ENCODE data around the gene ERF. TPM values are rescaled to one million over a fixed set of nuclear protein-coding genes. Genes with fewer than 3 reads are reported as not detected.

ERF gene
- total RNA-seq, 1 donor from 2014 or later = 43.1 TPM

DNA sequence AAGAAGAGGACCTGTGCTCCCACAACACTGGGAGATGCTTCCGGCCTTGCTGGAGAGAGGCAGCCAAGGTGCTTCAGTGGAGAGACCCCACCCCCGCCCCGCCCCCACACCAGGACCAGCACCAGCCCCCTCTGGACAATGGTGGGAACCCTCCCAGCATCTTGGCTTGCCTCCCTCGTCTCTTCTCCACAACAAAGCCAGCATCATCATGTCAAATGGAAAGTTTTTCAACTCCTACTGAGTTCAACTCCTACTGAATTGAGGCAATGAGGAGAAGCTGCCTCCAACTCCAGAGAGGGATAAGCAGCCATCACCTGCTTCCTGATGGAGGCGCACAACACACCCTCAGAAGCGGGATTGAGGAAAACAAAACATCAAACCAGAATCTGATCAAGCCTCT, 50.3 kb downstream of the ERF start:
- no peak for DNase-seq (ENCODE audit: low spot score)
- peaks cover 19% of the 10 kb centered on the region for H3K79me2 ChIP-seq (ENCODE audit: low read depth)
- peaks cover 51% of the 10 kb centered on the region for H3K36me3 Mint-ChIP-seq
- peaks cover 6% of the 10 kb centered on the region for H3K27me3 Mint-ChIP-seq (ENCODE audit: insufficient read depth, low read depth)
- H3K4me3 Mint-ChIP-seq = no peak overlapping the region
- no peak overlapping the region for H3K27ac ChIP-seq
- H3K4me1 ChIP-seq = no peaks in the 10 kb centered on the region
- TF ChIP-seq EZH2phosphoT487 (IDR thresholded peaks at IDR 0.05) = no peak
- no peaks in the 10 kb centered on the region for H3F3A ChIP-seq (ENCODE audit: low read depth)
- H3K9me3 ChIP-seq (ENCODE audit: low read depth) = no peaks in the 10 kb centered on the region
- H3K27me3 ChIP-seq = no peaks in the 10 kb centered on the region
- no peak overlapping the region for H3K4me3 ChIP-seq
- no peak overlapping the region for H2AFZ ChIP-seq (replicated peaks)
- peaks cover 3% of the 10 kb centered on the region for H3K4me1 Mint-ChIP-seq
- H3K9me3 Mint-ChIP-seq = no peaks in the 10 kb centered on the region
- no peak overlapping the region for H3K9ac ChIP-seq
- no peaks in the 10 kb centered on the region for H3K36me3 ChIP-seq
- H3K27ac Mint-ChIP-seq = no peak overlapping the region
- peaks cover 97% of the 10 kb centered on the region for H4K20me1 ChIP-seq (ENCODE audit: low read depth)
- H3K4me2 ChIP-seq = no peak overlapping the region

DNA sequence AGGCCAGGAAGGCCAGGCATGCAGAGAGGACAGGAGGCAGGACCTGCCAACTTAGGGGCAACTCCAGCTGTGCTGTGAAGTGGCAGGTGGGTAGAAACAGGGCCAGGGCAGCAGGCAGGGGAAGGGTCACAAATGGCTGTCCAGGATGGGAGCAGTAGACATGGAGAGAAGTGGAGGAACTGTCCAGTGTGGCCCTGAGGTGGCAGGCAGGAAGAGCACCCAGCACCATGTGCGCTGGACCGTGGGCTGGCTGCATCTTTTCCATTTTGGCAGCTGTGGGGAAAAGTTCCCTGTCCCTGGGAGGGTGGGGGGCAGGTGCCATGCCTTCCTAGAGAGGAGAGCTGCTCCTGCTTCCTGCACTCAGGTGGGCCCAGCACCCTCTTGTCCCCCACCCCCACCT, 51.2 kb downstream of the ERF start:
- Mint-ChIP-seq H3K9me3 (no peaks in the 10 kb centered on the region), H3K27me3 (ENCODE audit: insufficient read depth, low read depth) (peaks cover 6% of the 10 kb centered on the region), H3K4me1 (peaks cover 5% of the 10 kb centered on the region), H3K36me3 (peaks cover 49% of the 10 kb centered on the region), H3K27ac (no peak overlapping the region), H3K4me3 (no peak overlapping the region)
- DNase-seq (ENCODE audit: low spot score) = no peak
- Histone ChIP-seq H3F3A (ENCODE audit: low read depth) (no peaks in the 10 kb centered on the region), H3K4me3 (no peak overlapping the region), H3K79me2 (ENCODE audit: low read depth) (peaks cover 17% of the 10 kb centered on the region), H2AFZ (replicated peaks) (no peak overlapping the region), H3K4me2 (no peak overlapping the region), H4K20me1 (ENCODE audit: low read depth) (peaks cover 97% of the 10 kb centered on the region), H3K27ac (no peak overlapping the region), H3K4me1 (no peaks in the 10 kb centered on the region), H3K9me3 (ENCODE audit: low read depth) (no peaks in the 10 kb centered on the region), H3K36me3 (no peaks in the 10 kb centered on the region), H3K27me3 (no peaks in the 10 kb centered on the region), H3K9ac (no peak overlapping the region)
- TF ChIP-seq EZH2phosphoT487 (IDR thresholded peaks at IDR 0.05) (no peak), EZH2 (IDR thresholded peaks at IDR 0.05) (no peak)
- TF ChIP-seq, protein P1, sequence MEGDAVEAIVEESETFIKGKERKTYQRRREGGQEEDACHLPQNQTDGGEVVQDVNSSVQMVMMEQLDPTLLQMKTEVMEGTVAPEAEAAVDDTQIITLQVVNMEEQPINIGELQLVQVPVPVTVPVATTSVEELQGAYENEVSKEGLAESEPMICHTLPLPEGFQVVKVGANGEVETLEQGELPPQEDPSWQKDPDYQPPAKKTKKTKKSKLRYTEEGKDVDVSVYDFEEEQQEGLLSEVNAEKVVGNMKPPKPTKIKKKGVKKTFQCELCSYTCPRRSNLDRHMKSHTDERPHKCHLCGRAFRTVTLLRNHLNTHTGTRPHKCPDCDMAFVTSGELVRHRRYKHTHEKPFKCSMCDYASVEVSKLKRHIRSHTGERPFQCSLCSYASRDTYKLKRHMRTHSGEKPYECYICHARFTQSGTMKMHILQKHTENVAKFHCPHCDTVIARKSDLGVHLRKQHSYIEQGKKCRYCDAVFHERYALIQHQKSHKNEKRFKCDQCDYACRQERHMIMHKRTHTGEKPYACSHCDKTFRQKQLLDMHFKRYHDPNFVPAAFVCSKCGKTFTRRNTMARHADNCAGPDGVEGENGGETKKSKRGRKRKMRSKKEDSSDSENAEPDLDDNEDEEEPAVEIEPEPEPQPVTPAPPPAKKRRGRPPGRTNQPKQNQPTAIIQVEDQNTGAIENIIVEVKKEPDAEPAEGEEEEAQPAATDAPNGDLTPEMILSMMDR (IDR thresholded peaks at IDR 0.05) = no peak

DNA sequence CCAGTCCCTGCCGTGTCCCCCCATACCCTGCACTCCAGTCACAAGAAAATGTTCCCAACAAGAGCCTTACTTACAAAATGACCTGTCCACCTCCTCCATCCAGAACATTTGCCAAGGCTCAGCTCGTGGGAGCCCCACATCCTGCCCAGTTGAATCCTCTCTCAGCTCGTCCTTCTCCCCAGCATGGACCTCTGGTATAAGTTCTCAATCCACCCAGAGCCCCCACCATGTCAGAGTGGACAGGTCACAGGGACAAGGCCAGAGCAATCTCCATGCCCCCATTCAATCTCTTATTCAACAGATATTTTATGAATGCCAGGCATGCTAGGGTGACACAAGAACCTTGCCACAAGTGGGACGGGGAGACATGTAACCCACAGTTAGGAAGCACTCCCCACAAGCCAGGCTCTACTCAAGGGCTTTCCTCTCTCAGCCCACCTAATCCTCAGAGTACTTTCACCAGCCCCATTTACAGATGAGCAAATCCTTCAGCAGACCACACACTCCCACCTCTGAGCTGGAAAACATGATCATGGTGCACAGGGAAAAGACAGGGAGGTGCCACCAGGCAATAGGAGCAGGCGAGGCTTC, 52.5 kb downstream of the ERF start:
- Histone ChIP-seq H3K9me3 (ENCODE audit: low read depth) (no peaks in the 10 kb centered on the region), H3K4me3 (no peak overlapping the region), H3F3A (ENCODE audit: low read depth) (no peaks in the 10 kb centered on the region), H3K27ac (no peak overlapping the region), H2AFZ (replicated peaks) (no peak overlapping the region), H3K4me2 (no peak overlapping the region), H3K4me1 (no peaks in the 10 kb centered on the region), H3K36me3 (no peaks in the 10 kb centered on the region), H3K27me3 (no peaks in the 10 kb centered on the region), H3K9ac (no peak overlapping the region), H4K20me1 (ENCODE audit: low read depth) (peaks cover 86% of the 10 kb centered on the region), H3K79me2 (ENCODE audit: low read depth) (peaks cover 17% of the 10 kb centered on the region)
- Mint-ChIP-seq H3K27me3 (ENCODE audit: insufficient read depth, low read depth) (peaks cover 4% of the 10 kb centered on the region), H3K9me3 (no peaks in the 10 kb centered on the region), H3K27ac (peak overlapping the region; percentile 20), H3K36me3 (peaks cover 44% of the 10 kb centered on the region), H3K4me3 (peak overlapping the region; percentile 41), H3K4me1 (peaks cover 7% of the 10 kb centered on the region)
- TF ChIP-seq, protein P1 (IDR thresholded peaks at IDR 0.05) = no peak
- TF ChIP-seq EZH2phosphoT487 (IDR thresholded peaks at IDR 0.05) = no peak
- no peak for TF ChIP-seq EZH2 (IDR thresholded peaks at IDR 0.05)
- DNase-seq (ENCODE audit: low spot score) = no peak

DNA sequence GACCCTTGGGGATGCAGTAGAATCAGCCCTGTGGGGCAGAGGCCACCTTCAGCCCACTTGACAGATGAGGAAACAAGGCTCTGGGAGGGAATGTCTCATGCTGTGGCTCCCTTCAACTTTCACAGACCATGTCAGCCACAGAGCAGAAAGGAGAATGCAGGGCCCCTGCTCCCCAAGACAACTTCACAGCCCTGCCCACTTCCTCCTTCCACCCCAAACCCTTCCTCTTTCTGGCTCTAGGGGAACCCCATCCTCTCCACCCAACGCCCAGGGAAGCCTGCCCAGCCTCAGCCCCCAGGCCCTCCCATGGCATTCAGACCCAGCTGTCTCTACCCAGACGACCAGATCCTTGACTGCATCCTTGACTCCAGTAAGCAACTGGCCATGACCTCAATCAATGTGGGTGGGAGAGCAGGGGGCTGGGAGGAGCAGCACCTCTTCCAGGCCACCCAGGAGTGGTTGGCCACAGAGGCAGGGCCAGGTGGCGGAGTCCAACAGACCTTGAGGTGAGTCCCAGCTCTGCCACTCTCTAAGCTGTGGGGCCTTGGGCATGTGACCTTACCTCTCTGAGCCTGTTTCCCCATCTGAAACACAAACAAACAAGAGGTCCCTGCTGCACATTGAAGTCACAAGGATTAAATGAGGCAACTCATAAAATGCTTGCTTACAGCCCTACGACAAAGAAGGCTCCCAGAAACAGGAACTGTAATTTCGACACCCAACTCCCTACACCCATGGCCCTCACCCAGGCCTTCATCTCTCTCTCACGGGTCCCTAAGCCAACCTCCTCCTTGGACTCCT, 53.2 kb downstream of the ERF start:
- Histone ChIP-seq H3K36me3 (no peaks in the 10 kb centered on the region), H3K9ac (no peak overlapping the region), H3K4me2 (no peak overlapping the region), H3K27ac (no peak overlapping the region), H3K9me3 (ENCODE audit: low read depth) (no peaks in the 10 kb centered on the region), H3K27me3 (no peaks in the 10 kb centered on the region), H3K4me3 (no peak overlapping the region), H3K79me2 (ENCODE audit: low read depth) (peaks cover 17% of the 10 kb centered on the region), H2AFZ (replicated peaks) (no peak overlapping the region), H4K20me1 (ENCODE audit: low read depth) (peaks cover 79% of the 10 kb centered on the region), H3K4me1 (no peaks in the 10 kb centered on the region), H3F3A (ENCODE audit: low read depth) (no peaks in the 10 kb centered on the region)
- Mint-ChIP-seq H3K4me1 (peaks cover 7% of the 10 kb centered on the region), H3K27ac (peak overlapping the region; percentile 20), H3K4me3 (peak overlapping the region; percentile 41), H3K9me3 (no peaks in the 10 kb centered on the region), H3K27me3 (ENCODE audit: insufficient read depth, low read depth) (peaks cover 8% of the 10 kb centered on the region), H3K36me3 (peaks cover 44% of the 10 kb centered on the region)
- TF ChIP-seq EZH2phosphoT487 (IDR thresholded peaks at IDR 0.05) = no peak
- TF ChIP-seq, protein P1 (IDR thresholded peaks at IDR 0.05) = no peak
- TF ChIP-seq EZH2 (IDR thresholded peaks at IDR 0.05) = no peak
- DNase-seq (ENCODE audit: low spot score) = no peak
